Measurements from ENCODE around the gene BAIAP2.

Gene BAIAP2

DNA sequence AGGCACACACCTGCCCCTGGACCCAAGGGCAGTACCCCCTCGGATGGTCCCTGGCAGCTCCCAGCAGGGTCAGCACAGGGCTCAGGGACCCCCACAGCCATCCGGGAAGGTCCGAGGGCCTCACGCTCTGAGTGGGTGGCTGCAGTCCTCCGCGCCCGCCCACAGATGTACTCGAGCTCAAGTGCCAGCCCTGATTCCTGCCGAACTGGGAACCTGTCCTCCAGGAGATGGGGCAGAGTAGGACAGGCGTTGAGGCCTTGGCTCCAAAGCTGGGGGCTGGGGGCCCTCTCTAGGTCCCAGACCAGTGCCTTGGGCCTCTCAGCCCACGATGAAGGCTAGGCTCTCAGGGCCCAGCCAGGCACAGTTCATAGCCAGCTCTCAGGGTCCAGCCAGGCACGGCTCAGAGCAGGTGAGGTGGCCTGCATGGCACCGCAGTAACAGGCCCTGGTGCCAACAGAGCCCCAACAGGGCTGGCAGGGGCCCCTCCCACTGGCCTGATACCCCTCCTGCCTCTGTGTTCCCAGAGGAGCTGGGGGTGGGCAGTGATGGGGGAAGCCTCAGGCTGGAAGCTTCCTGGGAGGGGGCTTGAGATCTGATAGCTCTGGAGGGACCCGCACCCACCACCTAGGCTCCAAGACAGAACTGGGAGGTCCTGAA, 94.9 kb downstream of the BAIAP2 start:
- DNase-seq (ENCODE audit: low read depth) = no peak
- TF ChIP-seq, protein P1, sequence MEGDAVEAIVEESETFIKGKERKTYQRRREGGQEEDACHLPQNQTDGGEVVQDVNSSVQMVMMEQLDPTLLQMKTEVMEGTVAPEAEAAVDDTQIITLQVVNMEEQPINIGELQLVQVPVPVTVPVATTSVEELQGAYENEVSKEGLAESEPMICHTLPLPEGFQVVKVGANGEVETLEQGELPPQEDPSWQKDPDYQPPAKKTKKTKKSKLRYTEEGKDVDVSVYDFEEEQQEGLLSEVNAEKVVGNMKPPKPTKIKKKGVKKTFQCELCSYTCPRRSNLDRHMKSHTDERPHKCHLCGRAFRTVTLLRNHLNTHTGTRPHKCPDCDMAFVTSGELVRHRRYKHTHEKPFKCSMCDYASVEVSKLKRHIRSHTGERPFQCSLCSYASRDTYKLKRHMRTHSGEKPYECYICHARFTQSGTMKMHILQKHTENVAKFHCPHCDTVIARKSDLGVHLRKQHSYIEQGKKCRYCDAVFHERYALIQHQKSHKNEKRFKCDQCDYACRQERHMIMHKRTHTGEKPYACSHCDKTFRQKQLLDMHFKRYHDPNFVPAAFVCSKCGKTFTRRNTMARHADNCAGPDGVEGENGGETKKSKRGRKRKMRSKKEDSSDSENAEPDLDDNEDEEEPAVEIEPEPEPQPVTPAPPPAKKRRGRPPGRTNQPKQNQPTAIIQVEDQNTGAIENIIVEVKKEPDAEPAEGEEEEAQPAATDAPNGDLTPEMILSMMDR (IDR thresholded peaks at IDR 0.05; ENCODE audit: control insufficient read depth, extremely low read depth, insufficient read depth) = no peak
- H3K4me3 ChIP-seq (ENCODE audit: low read depth, low read length) = no peak overlapping the region

DNA sequence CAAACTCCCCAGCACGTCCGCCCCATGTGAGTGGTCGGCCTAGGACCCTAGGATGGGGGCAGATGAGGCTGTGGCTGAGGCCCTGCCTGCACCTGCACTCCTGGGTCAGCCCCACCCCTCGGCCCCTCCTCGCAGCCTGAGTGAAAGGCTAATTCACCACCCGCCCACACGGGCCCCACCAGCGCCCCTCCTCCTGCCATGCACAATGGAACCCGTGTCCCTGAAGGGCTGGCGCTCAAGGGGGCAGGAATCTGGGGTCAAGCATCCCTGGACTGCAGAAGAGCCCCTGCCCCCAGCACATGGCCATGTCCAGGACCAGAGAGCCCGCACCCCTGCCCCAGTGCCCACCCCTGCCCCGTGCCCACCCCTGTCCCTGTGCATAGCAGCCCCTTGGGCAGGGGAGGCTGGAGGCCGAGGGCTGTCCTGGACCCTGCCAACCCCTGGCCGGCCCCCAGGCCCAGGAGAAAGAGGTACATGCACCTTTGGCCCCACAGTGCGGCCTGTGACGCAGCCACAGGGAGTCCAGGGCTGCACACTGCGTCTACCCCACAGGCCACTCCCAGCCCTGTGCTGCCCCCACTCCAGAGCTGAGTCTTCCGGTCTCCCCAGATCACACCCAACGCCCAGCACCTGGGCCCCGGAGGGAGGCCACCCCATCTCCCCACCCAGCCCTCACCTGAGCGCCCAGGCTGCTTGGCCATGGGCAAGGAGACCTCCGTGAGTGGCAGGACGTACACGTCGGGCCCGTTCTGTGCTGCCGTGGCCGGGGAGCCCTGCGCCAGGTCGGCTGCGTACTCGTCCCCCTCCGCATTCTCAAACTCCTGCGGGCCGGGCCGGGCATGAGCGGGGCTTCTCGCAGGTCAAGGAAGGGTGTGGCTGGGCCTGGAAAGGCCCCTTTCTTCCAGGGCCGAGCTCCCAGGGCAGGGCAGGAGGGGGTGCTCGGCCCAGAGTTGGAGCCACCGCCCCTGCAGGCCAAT, 95.7 kb downstream of the BAIAP2 start:
- TF ChIP-seq, protein P1 (IDR thresholded peaks at IDR 0.05; ENCODE audit: control insufficient read depth, extremely low read depth, insufficient read depth) = no peak
- DNase-seq (ENCODE audit: low read depth) = no peak
- H3K4me3 ChIP-seq (ENCODE audit: low read depth, low read length) = no peak overlapping the region

GRCh38 chr17:81131486-81132196, 96.7 kb downstream of the BAIAP2 start:
- TF ChIP-seq, protein P1 (IDR thresholded peaks at IDR 0.05; ENCODE audit: control insufficient read depth, extremely low read depth, insufficient read depth) = no peak
- no peak for DNase-seq (ENCODE audit: low read depth)
- no peak overlapping the region for H3K4me3 ChIP-seq (ENCODE audit: low read depth, low read length)

- DNase-seq (ENCODE audit: low read depth) = no peak
- no peak overlapping the region for H3K4me3 ChIP-seq (ENCODE audit: low read depth, low read length)
- TF ChIP-seq, protein P1 (IDR thresholded peaks at IDR 0.05; ENCODE audit: control insufficient read depth, extremely low read depth, insufficient read depth) = no peak
Observed at GRCh38 chr17:81132197-81132540, 97.2 kb downstream of the BAIAP2 start.

- no peak for DNase-seq (ENCODE audit: low read depth)
Observed at GRCh38 chr17:81132770-81133723, 98.1 kb downstream of the BAIAP2 start.

More at GRCh38 chr17:81132770-81133723, 98.1 kb downstream of the BAIAP2 start:
- H3K4me3 ChIP-seq (ENCODE audit: low read depth, low read length) = no peak overlapping the region
- TF ChIP-seq, protein P1 (IDR thresholded peaks at IDR 0.05; ENCODE audit: control insufficient read depth, extremely low read depth, insufficient read depth) = no peak

Measured in LNCaP clone FGC (cell line).